Testis (tissue), 3 donors: ENCODE results near the gene ITCH. TPM values are rescaled to one million over a fixed set of nuclear protein-coding genes. Genes with fewer than 3 reads are reported as not detected.
A peak's percentile ranks its signal among the peaks of the same experiment; 100 is the strongest.
"Not testable (repeated sequence)": the region's sequence is repeated elsewhere in the genome, so short reads cannot be mapped to it uniquely, and the experiment has no call there.

Experiments
- DNase-seq: peaks from one replicate; pipeline ENCODE4 v3.0.0-alpha.2; 2019
- H3K27ac ChIP-seq, 2 donors: fragments of 200-600 bp; sonication (generic); one replicate each; pipeline ENCODE4 v1.5.1; 2019
- H3K27me3 ChIP-seq: fragments of 200-600 bp; sonication (generic); one replicate; pipeline ENCODE4 v1.5.1; 2019
- H3K36me3 ChIP-seq: fragments of 200-600 bp; sonication (generic); one replicate; pipeline ENCODE4 v1.5.1; 2017; ENCODE audit warnings: low read depth; ENCODE audit errors: missing control alignments
- H3K4me1 ChIP-seq: fragments of 200-600 bp; sonication (generic); one replicate; pipeline ENCODE4 v1.5.1; 2019
- H3K4me3 ChIP-seq, 2 donors: fragments of 200-600 bp; sonication (generic); one replicate each; pipeline ENCODE4 v1.5.1; 2017 to 2019
- H3K9me3 ChIP-seq: fragments of 200-600 bp; sonication (generic); one replicate; pipeline ENCODE4 v1.5.1; 2017
- POLR2A ChIP-seq: fragments of 450-650 bp; IDR thresholded peaks from one replicate; pipeline ENCODE4 v1.6.1; 2017; ENCODE audit warnings: antibody characterized with exemption, mild to moderate bottlenecking, moderate library complexity
- WGBS, 2 donors: methylation state at CpG; one replicate each; pipeline ENCODE4 v1.1.5; 2018; 5-methylcytosine and 5-hydroxymethylcytosine counted together
- intact Hi-C: fragments of 100-400 bp; cut with DNase I; formaldehyde crosslinking; loops from one replicate; pipeline ENCODE4 v1.15.1; 2023; ENCODE audit warnings: low total_unique reads
- polyA plus RNA-seq: library from polyadenylated mRNA; stranded (reverse); fragments of 350-450 nt; fragmentation: Illumina TruSeq; extraction: RNeasy Lipid Tissue Mini Kit (QIAGEN cat#74804); gene quantifications from one replicate; pipeline ENCODE4 v1.2.3, GENCODE V29; 2014; ENCODE audit warnings: low read depth, low replicate concordance; ENCODE audit not compliant: insufficient read depth
- total RNA-seq, 2 donors: library from RNA; depleted of rRNA; stranded (reverse); fragments of >200 nt; gene quantifications; one replicate each; pipeline ENCODE4 v1.2.3, GENCODE V29; 2016
- TF ChIP-seq, protein P1 (sequence below), 3 experiments: fragments of 450-650 bp in 2 of 3; fragments of 200-600 bp in 1 of 3; sonication (generic) in 1 of 3; IDR thresholded peaks; one replicate each; pipeline ENCODE4 v1.5.1; 2016 to 2019; ENCODE audit warnings: antibody characterized with exemption in 3 of 3, mild to moderate bottlenecking in 2 of 3, moderate library complexity in 1 of 3

ITCH gene
- total and polyA plus RNA-seq, 3 donors from 2014 or later: 75.4 to 107 (median 88.1) TPM

DNA sequence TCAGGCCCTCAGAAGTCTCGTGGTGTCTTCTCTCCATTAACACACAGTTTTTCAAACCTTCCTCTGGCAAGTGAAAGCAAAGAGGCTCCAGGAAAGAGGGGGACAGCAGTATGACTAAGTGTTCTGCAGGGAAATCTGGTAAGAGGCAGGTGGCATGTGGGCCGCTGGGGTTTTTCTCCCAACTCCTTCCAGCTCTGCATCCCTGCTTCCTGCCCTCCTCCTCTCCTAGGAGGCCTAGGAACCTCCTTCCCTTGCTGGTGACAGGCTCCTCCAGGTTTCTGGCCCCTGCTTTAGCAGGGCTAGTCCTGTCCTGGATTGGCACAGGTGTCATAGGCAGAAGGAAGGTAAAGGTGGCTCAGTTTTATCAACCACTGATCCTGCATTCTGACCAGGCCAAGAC, 7.6 kb upstream of the ITCH start:
- no peak overlapping the region for H3K4me3 ChIP-seq
- TF ChIP-seq, protein P1, sequence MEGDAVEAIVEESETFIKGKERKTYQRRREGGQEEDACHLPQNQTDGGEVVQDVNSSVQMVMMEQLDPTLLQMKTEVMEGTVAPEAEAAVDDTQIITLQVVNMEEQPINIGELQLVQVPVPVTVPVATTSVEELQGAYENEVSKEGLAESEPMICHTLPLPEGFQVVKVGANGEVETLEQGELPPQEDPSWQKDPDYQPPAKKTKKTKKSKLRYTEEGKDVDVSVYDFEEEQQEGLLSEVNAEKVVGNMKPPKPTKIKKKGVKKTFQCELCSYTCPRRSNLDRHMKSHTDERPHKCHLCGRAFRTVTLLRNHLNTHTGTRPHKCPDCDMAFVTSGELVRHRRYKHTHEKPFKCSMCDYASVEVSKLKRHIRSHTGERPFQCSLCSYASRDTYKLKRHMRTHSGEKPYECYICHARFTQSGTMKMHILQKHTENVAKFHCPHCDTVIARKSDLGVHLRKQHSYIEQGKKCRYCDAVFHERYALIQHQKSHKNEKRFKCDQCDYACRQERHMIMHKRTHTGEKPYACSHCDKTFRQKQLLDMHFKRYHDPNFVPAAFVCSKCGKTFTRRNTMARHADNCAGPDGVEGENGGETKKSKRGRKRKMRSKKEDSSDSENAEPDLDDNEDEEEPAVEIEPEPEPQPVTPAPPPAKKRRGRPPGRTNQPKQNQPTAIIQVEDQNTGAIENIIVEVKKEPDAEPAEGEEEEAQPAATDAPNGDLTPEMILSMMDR (IDR thresholded peaks at IDR 0.05): no peak
- no peak for TF ChIP-seq POLR2A
- no peaks in the 10 kb centered on the region for H3K9me3 ChIP-seq
- H3K27me3 ChIP-seq: no peaks in the 10 kb centered on the region
- no peak overlapping the region for H3K27ac ChIP-seq
- H3K4me1 ChIP-seq: no peaks in the 10 kb centered on the region
- DNase-seq: no peak
- WGBS, 2 donors: 85 to 91% methylated on average over 1 to 2 of the region's 2 CpGs
- H3K36me3 ChIP-seq: no peaks in the 10 kb centered on the region
- intact Hi-C loops: no loop called here

DNA sequence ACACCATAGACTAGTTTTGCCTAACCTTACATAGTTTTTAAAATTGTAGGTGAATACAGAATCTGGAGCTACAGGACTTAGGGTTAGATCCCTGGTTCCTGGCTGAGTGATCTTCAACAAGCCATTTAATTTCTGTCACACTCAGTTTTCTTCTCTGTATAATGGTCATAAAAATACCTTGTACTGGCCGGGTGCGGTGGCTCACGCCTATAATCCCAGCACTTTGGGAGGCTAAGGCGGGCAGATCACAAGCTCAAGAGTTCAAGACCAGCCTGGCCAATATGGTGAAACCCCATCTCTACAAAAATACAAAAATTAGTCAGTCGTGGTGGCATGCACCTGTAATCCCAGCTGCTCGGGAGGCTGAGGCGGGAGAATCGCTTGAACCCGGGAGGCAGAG, 3.3 kb upstream of the ITCH start:
- H3K9me3 ChIP-seq, intact Hi-C loops, H3K27me3 ChIP-seq, DNase-seq, H3K27ac ChIP-seq, H3K4me1 ChIP-seq, H3K36me3 ChIP-seq, H3K4me3 ChIP-seq: not testable (repeated sequence)
- 93 to 95% methylated on average over 9 of the region's 9 CpGs for WGBS, 2 donors

GRCh38 chr20:34362502-34363061, 491 bp upstream of the ITCH start:
- intact Hi-C loops: no loop called here
- Histone ChIP-seq H3K27ac (no peak overlapping the region), H3K27me3 (no peaks in the 10 kb centered on the region), H3K9me3 (no peaks in the 10 kb centered on the region), H3K36me3 (no peaks in the 10 kb centered on the region), H3K4me3 (peak overlapping the region; percentile 86 to 88), H3K4me1 (peaks cover 9% of the 10 kb centered on the region)
- TF ChIP-seq, protein P1 (IDR thresholded peaks at IDR 0.05): no peak
- WGBS, 2 donors: 27 to 48% methylated on average over 8 of the region's 8 CpGs
- no peak for DNase-seq

GRCh38 chr20:34363465-34364222, 571 bp downstream of the ITCH start:
- Histone ChIP-seq H3K4me1 (peaks cover 15% of the 10 kb centered on the region), H3K27ac (peak overlapping the region; percentile 95 to 98), H3K36me3 (no peaks in the 10 kb centered on the region), H3K4me3 (peak overlapping the region; percentile 86 to 88), H3K9me3 (no peaks in the 10 kb centered on the region), H3K27me3 (no peaks in the 10 kb centered on the region)
- 1% methylated on average over 21 to 51 of the region's 70 CpGs for WGBS, 2 donors
- DNase-seq: peak; percentile 43
- intact Hi-C loops: no loop called here
- TF ChIP-seq, protein P1 (IDR thresholded peaks at IDR 0.05): no peak
- TF ChIP-seq POLR2A: no peak

- Histone ChIP-seq H3K36me3 (no peaks in the 10 kb centered on the region), H3K4me1 (peaks cover 15% of the 10 kb centered on the region), H3K9me3 (no peaks in the 10 kb centered on the region), H3K27ac (peak overlapping the region; percentile 95 to 98), H3K4me3 (peak overlapping the region; percentile 86 to 88), H3K27me3 (no peaks in the 10 kb centered on the region)
- intact Hi-C loops: no loop called here
- 20 to 22% methylated on average over 4 of the region's 4 CpGs for WGBS, 2 donors
- TF ChIP-seq, protein P1 (IDR thresholded peaks at IDR 0.05): no peak
- TF ChIP-seq POLR2A: no peak
- DNase-seq: no peak
Observed at GRCh38 chr20:34364223-34364506, 1.1 kb downstream of the ITCH start.
